HG03066 (cell line): ENCODE data around the gene ABCA7.

Experiments used
- ATAC-seq: cut with Tn5 transposase; IDR thresholded peaks from one replicate; pipeline ENCODE4 v1.9.1; 2021; ENCODE audit warnings: low read depth; ENCODE audit not compliant: unreplicated experiment

ABCA7 gene, protein sequence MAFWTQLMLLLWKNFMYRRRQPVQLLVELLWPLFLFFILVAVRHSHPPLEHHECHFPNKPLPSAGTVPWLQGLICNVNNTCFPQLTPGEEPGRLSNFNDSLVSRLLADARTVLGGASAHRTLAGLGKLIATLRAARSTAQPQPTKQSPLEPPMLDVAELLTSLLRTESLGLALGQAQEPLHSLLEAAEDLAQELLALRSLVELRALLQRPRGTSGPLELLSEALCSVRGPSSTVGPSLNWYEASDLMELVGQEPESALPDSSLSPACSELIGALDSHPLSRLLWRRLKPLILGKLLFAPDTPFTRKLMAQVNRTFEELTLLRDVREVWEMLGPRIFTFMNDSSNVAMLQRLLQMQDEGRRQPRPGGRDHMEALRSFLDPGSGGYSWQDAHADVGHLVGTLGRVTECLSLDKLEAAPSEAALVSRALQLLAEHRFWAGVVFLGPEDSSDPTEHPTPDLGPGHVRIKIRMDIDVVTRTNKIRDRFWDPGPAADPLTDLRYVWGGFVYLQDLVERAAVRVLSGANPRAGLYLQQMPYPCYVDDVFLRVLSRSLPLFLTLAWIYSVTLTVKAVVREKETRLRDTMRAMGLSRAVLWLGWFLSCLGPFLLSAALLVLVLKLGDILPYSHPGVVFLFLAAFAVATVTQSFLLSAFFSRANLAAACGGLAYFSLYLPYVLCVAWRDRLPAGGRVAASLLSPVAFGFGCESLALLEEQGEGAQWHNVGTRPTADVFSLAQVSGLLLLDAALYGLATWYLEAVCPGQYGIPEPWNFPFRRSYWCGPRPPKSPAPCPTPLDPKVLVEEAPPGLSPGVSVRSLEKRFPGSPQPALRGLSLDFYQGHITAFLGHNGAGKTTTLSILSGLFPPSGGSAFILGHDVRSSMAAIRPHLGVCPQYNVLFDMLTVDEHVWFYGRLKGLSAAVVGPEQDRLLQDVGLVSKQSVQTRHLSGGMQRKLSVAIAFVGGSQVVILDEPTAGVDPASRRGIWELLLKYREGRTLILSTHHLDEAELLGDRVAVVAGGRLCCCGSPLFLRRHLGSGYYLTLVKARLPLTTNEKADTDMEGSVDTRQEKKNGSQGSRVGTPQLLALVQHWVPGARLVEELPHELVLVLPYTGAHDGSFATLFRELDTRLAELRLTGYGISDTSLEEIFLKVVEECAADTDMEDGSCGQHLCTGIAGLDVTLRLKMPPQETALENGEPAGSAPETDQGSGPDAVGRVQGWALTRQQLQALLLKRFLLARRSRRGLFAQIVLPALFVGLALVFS (N-terminal part only)

GRCh38 chr19:1039646-1040475 is at the start of gene ABCA7:
TSS of gene ABCA7 (plus strand) at chr19:1040107. CDS start at chr19:1041362, 1,255 bp downstream.
- ATAC-seq = peak; percentile 74

DNA sequence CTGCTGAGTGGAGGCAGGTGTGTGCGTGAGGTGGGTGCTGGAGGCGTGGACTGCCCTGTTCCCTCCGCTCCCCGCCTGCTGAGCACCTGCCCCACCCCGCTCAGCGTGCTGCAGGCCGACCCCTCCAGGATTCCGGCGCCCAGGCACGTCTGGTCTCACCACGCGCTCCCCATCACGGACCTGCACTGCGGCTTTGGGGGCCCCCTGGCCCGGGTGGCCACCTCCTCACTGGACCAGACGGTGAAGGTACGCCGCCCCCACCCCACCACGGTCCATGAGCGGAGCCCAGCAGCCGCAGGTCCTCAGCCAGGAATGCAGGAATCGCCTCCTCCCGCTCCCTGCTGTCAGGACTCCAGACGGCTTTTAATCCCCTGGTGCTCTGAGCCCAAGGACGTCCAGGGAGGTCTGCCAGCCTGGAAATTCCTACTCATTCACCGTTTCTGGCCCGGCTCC is 49.8 kb upstream of the ABCA7 start:
- no peak for ATAC-seq

DNA sequence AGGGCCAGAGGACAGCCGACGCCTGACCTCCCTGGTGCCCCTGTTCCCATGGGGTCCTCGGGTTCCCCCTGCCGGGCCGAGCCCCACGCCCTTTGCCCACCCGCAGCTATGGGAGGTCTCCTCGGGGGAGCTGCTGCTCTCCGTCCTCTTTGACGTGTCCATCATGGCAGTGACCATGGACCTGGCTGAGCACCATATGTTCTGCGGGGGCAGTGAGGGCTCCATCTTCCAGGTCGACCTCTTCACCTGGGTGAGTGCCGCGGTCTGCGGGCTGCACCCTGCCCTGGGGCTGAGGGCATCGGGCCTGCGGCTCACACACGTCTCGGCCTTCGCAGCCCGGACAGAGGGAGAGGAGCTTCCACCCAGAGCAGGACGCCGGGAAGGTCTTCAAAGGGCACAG is 49.2 kb upstream of the ABCA7 start:
- ATAC-seq = no peak

GRCh38 chr19:991174-991931 is 48.6 kb upstream of the ABCA7 start:
- ATAC-seq = no peak

GRCh38 chr19:991932-992669 is 47.8 kb upstream of the ABCA7 start:
- ATAC-seq = no peak

GRCh38 chr19:992670-993055 is 47.2 kb upstream of the ABCA7 start:
- no peak for ATAC-seq

DNA sequence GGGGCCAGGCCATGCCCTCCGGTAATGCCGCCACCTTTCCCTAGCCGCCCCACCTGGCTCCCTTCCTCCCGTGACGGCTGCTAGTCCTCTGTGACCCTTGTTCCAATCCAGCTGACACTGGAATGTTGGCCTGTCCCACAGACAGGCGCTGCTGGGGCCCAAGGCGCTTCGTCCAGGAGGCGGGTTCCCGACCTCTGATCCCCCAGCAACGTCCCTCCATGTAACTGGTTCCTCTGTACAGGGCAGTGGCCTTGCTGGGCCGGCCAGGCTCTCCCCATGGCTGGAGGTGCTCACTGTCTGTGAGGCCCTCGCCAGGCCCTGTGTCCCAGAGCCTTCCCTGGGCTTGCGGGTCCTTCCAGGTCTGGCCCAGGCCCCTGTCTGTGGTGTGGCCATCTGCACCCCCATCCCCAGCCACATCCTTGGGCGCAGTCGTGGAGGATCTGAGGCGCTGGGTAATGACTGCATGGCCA is 46.5 kb upstream of the ABCA7 start:
- no peak for ATAC-seq

GRCh38 chr19:993831-994393 is 46.0 kb upstream of the ABCA7 start:
- ATAC-seq = no peak

DNA sequence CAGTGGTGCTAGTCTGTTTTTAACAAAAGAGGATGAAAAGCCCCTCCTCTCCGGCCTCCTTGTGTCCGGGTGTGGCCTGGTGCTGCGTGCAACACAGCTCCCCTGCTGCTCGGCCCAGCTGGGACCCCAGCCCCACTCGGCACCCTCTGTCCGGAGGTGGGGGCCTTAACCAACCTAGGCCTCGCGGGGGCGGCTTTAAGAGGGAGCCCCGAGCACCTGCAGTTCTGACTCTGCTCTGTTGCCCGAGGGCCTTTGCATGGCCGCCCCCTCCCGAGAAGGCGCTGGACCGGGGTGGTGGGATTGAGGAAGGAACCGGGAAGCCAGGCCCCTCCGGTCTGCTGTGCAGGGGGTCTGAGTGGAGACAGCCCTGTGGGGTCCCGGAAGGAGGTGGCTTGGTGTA is 45.4 kb upstream of the ABCA7 start:
- ATAC-seq = no peak

- ATAC-seq = no peak
Measured at GRCh38 chr19:995051-995827, 44.7 kb upstream of the ABCA7 start.

DNA sequence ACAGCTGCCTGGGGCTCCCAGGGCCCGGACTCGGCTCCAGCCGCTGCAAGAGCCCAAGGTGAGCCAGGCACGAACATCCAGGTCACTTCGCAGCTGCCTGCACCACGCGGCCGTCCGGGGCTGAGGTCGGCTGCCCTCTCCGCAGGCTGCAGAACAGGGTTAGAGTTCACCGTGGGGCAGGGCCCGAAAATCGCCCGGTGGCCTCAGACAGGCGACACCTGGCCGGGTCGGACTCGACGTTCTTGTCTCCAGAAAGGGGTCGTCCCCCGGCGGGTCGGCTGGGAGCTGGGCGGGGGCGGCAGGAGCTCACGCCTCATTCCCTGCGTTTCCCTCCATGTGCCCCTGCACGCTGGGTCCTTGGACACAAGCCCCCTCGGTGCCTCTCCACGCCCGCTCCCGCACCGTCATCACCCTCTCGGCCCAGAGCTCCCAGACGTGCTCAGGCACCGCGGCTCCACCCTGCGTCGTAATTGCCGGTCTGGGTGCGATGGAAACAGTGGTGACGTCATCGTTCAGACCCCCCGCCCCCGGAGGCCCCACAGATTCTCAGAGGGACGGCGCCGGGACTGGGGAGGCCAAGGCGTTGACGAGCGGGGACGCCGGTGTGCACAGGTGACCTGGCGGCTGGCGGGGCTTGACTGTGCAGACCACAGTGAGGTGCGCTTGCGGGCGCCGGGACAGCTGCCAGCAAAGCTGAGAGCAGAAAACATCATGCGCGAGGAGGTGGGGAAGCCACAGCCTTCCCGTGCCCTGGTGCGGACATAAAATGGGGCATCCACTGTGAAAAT is 43.7 kb upstream of the ABCA7 start:
- ATAC-seq = no peak

- no peak for ATAC-seq
Measured at GRCh38 chr19:998064-998463, 41.8 kb upstream of the ABCA7 start.

DNA sequence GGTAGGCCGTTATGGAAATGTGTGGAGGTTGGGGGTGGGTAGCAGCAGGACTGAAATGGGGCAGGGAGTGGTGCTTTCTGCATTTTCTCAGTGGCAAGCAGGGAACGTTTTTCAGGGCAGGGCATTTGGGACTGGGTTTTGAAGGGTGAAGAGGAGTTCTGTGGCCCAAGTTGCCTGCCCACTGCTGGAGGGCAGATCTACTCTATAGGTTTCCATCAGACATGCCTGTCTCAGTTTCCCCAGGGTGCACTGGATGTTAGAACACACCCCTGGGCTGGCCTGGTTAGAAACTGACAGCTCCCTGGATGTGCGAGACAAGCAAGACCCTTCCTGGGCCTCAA is 40.6 kb upstream of the ABCA7 start:
- ATAC-seq = no peak

DNA sequence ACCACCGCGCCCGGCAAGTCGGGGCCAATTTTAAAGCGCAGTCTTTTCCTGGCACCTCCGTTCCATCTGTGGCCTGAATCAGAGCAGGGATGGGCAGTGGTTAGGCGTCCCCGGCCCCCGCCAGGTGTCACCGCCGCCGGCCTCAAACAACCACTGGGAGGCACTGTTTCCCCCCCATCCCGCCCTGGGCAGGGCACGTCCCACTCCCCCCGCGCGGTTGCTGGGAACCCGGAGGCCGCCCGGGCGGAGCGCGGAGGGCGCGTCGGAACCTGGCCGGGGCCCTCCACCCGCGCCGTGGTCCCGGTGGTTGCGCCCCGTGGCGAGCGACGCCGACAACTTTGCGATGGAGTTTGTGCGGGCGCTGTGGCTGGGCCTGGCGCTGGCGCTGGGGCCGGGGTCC is 39.8 kb upstream of the ABCA7 start, which contains the start of gene GRIN3B:
Gene GRIN3B (plus strand): TSS at position 325 of the 400 bp plus-strand sequence. CDS start 19 bp downstream, at position 344.
- ATAC-seq = no peak

DNA sequence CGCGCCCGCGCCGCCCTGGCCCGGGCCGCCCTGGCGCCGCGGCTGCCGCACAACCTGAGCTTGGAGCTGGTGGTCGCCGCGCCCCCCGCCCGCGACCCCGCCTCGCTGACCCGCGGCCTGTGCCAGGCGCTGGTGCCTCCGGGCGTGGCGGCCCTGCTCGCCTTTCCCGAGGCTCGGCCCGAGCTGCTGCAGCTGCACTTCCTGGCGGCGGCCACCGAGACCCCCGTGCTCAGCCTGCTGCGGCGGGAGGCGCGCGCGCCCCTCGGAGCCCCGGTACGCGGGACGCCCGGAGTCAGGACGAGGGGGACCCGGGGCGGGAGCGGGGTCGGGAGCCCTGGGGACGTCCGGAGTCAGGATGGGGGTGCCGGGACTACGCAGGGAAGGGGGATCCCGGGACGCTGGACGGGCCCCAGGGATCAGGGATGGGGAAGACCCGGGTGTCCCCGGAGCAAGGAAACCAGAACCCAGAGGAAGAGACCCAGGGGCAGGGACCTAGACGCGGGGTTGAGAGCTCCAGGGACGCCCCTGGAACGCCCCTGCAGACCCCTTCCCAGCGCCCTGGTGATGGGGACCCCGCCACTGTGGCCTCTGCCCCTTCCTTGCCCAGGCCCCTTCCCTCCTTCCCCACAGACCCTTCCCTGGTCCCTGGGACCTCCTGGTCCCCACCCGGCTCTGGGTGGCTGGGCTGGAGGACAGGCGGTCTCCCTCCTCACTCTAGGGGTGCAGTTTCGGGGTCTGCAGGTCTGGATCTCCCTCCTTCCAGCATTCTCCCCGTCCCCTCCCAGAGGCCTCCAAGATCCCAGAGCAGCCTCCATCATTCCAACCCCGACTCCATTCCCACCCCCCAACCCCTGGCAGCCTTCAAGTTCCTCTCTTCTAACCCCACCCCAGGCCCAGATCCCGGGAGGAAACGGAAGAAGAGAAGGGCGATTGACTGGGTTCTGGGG is 39.0 kb upstream of the ABCA7 start:
- ATAC-seq = no peak
